ENCODE data around the gene MC5R. TPM values are rescaled to one million over a fixed set of nuclear protein-coding genes. Genes with fewer than 3 reads are reported as not detected.

Gene MC5R
- polyA plus RNA-seq, 1 of the 3 experiments (the other 2 are of a cell fraction), result not detected

DNA sequence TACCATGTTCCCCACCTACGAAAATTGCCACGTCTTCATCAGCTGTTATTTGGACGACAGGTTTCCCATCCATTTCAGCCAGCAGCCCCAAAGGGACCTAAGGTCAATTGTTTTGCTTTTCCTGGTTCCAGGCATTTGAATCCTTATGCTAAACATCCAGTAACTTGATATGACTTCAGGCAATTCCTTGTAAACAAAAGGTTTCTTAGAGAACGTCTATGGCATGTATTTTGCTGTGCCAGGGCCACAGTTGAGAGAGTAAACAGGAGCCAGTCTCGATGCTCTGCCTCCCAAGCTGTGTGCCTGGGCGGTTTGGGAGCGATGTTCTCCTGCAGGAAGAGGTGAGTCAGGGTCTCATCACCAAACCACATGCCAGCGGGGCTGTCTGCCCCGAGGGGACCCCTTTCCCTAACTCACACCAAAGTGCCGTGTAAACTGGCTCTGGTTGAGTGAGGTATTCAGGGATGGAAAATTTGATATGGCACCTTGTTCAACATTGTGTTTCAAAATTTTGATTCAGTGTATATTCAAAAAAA is 12.9 kb upstream of the MC5R start (continued):
- TF ChIP-seq EP300 (IDR thresholded peaks at IDR 0.05; ENCODE audit: borderline replicate concordance in 1 of 2, low read depth in 1 of 2, low read length in 1 of 2) (no peak), FOXJ3 (CRISPR knock-in tag; IDR thresholded peaks at IDR 0.05) (no peak), JUND (IDR thresholded peaks at IDR 0.05) (no peak), RAD21 (IDR thresholded peaks at IDR 0.05; ENCODE audit: low read length) (no peak), TAF1 (IDR thresholded peaks at IDR 0.05; ENCODE audit: borderline replicate concordance, low read depth, low read length) (no peak), MXI1 (IDR thresholded peaks at IDR 0.05; ENCODE audit: low read depth, low read length) (no peak), POLR2AphosphoS5 (IDR thresholded peaks at IDR 0.05; ENCODE audit: low read depth, low read length) (no peak)

GRCh38 chr18:13811993-13812392 is 12.0 kb upstream of the MC5R start:
- H3K36me3 ChIP-seq (replicated peaks in 1 of 2; ENCODE audit: control insufficient read depth in 1 of 2, insufficient read depth in 2 of 2, low read length in 1 of 2), result no peaks in the 10 kb centered on the region
- no peak overlapping the region for H2AFZ ChIP-seq (ENCODE audit: low read depth)
- no peak overlapping the region for H3K4me2 ChIP-seq
- ChIA-PET CTCF (interaction anchor here (1.3 to 9.1 kb wide), 12 partner anchors 9 to 278 kb away, joined by 3 to 60 read pairs (median 8); partner anchors contain the start of gene MC5R), POLR2A (no interaction called here)
- H3K4me3 ChIP-seq (ENCODE audit: low read depth in 2 of 2, low read length in 1 of 2), result no peak overlapping the region
- DNase-seq, result no peak
- H3K27ac ChIP-seq (ENCODE audit: low read depth in 2 of 2, low read length in 1 of 2), result no peak overlapping the region
- WGBS (ENCODE audit: low lambda C conversion rate), result 0% methylated on average over 5 of the region's 6 CpGs
- H3F3A ChIP-seq (replicated peaks; ENCODE audit: insufficient read depth), result no peaks in the 10 kb centered on the region
- no peaks in the 10 kb centered on the region for H3K9me2 ChIP-seq
- no peaks in the 10 kb centered on the region for H3K4me1 ChIP-seq (ENCODE audit: control insufficient read depth in 1 of 2, insufficient read depth in 2 of 2, low read depth in 1 of 2, low read length in 1 of 2)
- peaks cover 27% of the 10 kb centered on the region; the same call in 1 of the 2 replicates for H3K27me3 ChIP-seq (ENCODE audit: insufficient read depth)
- TF ChIP-seq, protein P1, sequence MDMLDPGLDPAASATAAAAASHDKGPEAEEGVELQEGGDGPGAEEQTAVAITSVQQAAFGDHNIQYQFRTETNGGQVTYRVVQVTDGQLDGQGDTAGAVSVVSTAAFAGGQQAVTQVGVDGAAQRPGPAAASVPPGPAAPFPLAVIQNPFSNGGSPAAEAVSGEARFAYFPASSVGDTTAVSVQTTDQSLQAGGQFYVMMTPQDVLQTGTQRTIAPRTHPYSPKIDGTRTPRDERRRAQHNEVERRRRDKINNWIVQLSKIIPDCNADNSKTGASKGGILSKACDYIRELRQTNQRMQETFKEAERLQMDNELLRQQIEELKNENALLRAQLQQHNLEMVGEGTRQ (IDR thresholded peaks at IDR 0.05; ENCODE audit: borderline replicate concordance, low read depth, low read length), result no peak
- no peak for TF ChIP-seq POLR2AphosphoS5 (IDR thresholded peaks at IDR 0.05; ENCODE audit: low read depth, low read length)
- TF ChIP-seq USF1 (IDR thresholded peaks at IDR 0.05; ENCODE audit: borderline replicate concordance, low read depth), result no peak
- TF ChIP-seq TAF1 (IDR thresholded peaks at IDR 0.05; ENCODE audit: borderline replicate concordance, low read depth, low read length), result no peak
- no peak for TF ChIP-seq GATA2 (CRISPR knock-in tag; IDR thresholded peaks at IDR 0.05)
- TF ChIP-seq, protein P2, sequence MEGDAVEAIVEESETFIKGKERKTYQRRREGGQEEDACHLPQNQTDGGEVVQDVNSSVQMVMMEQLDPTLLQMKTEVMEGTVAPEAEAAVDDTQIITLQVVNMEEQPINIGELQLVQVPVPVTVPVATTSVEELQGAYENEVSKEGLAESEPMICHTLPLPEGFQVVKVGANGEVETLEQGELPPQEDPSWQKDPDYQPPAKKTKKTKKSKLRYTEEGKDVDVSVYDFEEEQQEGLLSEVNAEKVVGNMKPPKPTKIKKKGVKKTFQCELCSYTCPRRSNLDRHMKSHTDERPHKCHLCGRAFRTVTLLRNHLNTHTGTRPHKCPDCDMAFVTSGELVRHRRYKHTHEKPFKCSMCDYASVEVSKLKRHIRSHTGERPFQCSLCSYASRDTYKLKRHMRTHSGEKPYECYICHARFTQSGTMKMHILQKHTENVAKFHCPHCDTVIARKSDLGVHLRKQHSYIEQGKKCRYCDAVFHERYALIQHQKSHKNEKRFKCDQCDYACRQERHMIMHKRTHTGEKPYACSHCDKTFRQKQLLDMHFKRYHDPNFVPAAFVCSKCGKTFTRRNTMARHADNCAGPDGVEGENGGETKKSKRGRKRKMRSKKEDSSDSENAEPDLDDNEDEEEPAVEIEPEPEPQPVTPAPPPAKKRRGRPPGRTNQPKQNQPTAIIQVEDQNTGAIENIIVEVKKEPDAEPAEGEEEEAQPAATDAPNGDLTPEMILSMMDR (IDR thresholded peaks at IDR 0.05), result peak; percentile 38
- no peaks in the 10 kb centered on the region for H4K20me1 ChIP-seq (ENCODE audit: insufficient read depth)
- no peaks in the 10 kb centered on the region for H3K9me3 ChIP-seq
- H3K9ac ChIP-seq, result no peak overlapping the region
- H3K79me2 ChIP-seq (ENCODE audit: insufficient read depth), result no peaks in the 10 kb centered on the region
